Right renal pelvis (tissue), 4 donors: Measurements from ENCODE around the gene HRC. TPM values are rescaled to one million over a fixed set of nuclear protein-coding genes. Genes with fewer than 3 reads are reported as not detected.
"Not testable (repeated sequence)": the region's sequence is repeated elsewhere in the genome, so short reads cannot be mapped to it uniquely, and the experiment has no call there.

ENCODE experiments used
- DNase-seq, 4 donors: peaks; one replicate each; pipeline ENCODE4 v3.0.0-alpha.2; 2013; ENCODE audit warnings: low read depth in 4 of 4, low spot score in 3 of 4, missing footprints in 1 of 4
- polyA plus RNA-seq, 4 donors: library from polyadenylated mRNA; unstranded; fragments of 120-200 nt; gene quantifications; one replicate each; pipeline ENCODE4 v1.2.1, GENCODE V29; 2013; ENCODE audit not compliant: insufficient read length in 4 of 4

Gene HRC, protein sequence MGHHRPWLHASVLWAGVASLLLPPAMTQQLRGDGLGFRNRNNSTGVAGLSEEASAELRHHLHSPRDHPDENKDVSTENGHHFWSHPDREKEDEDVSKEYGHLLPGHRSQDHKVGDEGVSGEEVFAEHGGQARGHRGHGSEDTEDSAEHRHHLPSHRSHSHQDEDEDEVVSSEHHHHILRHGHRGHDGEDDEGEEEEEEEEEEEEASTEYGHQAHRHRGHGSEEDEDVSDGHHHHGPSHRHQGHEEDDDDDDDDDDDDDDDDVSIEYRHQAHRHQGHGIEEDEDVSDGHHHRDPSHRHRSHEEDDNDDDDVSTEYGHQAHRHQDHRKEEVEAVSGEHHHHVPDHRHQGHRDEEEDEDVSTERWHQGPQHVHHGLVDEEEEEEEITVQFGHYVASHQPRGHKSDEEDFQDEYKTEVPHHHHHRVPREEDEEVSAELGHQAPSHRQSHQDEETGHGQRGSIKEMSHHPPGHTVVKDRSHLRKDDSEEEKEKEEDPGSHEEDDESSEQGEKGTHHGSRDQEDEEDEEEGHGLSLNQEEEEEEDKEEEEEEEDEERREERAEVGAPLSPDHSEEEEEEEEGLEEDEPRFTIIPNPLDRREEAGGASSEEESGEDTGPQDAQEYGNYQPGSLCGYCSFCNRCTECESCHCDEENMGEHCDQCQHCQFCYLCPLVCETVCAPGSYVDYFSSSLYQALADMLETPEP
- polyA plus RNA-seq: 10 to 100 TPM; 27.0 to 30.6 (median 29.7) TPM

- no peak for DNase-seq
These were observed at the start of gene HRC for GRCh38 chr19:49155005-49155819. TSS of gene HRC (minus strand) at chr19:49155396. CDS start at chr19:49155237, 159 bp downstream.

DNA sequence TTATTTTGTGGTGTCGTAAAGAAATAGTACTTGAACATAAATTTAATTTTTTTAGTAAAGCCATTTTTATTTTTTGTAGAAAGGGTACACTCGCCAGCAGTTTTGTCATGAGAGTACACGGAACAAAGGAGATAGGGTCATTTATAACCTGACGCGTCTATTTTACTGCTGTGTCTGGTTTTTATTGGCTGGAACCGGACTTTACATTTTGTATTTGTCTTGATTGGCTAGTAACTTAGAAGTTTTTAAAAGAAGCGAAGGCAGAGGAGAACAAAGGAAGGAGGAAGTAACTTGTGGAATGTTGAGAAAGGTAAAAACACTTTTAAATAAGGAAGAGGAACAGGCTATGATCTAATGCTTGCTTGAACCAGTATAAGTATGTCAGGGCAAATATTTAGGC, 45.8 kb upstream of the HRC start:
- no peak for DNase-seq

GRCh38 chr19:49200238-49200862, 45.2 kb upstream of the HRC start:
- no peak for DNase-seq

- DNase-seq: peak in 1 of 4 donors; percentile 38
These were observed 41.5 kb upstream of the HRC start for GRCh38 chr19:49196527-49197240.

DNA sequence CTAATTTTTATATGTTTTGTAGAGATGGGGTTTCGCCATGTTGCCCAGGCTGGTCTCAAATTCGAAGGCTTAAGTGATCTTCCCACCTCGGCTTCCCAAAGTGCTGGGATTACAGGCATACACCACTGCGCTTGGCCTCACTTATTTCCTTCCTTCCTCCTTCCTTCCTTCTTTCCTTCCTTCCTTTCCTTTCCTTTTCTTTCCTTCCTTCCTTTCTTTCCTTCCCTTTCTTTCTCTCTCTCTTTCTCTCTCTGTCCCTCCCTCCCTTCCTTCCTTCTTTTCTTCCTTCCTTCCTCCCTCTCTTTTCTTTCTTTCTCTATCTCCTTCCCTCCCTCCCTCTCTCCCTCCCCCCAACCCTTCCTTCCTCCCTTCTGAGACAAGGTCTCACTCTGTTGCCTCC, 39.2 kb upstream of the HRC start:
- DNase-seq: no peak

- no peak for DNase-seq
These were observed 38.7 kb upstream of the HRC start for GRCh38 chr19:49193822-49194394.

GRCh38 chr19:49190781-49191180, 35.6 kb upstream of the HRC start:
- no peak for DNase-seq

GRCh38 chr19:49189259-49189658, 34.1 kb upstream of the HRC start:
- DNase-seq: no peak

DNA sequence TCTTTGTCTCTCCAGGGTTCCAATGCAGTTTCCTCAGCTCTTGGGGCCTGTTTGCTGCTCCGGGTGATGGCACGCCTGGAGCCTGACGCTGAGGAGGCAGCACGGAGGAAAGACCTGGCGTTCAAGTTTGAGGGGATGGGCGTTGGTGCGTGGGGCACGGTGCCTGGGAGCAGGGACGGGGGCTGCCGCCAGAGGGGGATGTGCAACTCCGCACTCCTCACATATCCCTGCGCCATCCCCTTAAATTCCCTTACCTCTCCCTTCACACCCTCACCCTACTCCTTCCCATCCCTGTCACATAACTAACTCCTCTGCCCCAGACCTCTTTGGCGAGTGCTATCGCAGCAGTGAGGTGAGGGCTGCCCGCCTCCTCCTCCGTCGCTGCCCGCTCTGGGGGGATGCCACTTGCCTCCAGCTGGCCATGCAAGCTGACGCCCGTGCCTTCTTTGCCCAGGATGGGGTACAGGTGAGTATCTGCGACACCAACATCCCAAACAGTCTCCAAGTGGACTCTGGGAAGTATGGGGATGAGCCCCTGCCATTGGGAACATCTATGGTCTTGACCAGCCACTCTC, 33.5 kb upstream of the HRC start:
- no peak for DNase-seq

DNA sequence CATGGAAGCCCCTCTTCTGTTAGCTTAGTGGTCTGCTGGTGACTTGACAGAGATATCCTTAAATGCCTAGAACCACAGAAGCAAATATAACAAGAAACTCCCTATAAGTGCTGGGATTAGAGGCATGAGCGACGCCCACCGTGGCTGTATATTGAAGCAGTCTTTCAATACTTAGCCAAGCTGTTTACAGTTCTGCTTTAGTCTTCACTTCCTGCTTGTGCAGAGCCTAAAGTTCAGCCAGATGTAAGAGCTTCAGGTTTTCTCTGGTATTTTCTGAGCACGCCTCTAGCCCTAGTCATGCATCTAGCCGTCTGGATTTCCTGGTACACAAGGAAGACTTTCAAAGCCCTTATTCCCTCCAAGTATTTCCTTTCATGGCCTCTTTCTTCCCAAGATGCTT, 30.9 kb upstream of the HRC start:
- no peak for DNase-seq

DNA sequence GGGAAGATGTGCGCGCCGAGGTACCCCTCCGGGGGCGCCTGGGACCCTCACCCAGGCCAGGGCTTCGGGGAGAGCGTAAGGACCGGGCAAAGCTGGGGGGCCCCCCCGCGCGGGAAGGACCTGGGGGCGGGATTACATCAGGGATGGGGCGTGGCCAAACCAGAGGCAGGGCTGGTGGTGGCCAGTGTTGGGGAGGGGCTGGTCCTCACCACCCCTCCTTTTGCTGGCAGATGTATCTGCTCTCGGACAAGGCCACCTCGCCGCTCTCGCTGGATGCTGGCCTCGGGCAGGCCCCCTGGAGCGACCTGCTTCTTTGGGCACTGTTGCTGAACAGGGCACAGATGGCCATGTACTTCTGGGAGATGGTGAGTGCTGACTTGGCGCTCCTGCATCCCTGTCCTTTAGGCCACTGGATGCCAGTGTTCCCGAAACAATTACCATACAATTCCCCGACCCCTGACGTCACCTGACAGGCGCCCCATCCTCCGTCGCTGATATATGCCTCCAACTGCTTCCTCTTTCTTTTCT, 27.7 kb upstream of the HRC start:
- DNase-seq: no peak

DNA sequence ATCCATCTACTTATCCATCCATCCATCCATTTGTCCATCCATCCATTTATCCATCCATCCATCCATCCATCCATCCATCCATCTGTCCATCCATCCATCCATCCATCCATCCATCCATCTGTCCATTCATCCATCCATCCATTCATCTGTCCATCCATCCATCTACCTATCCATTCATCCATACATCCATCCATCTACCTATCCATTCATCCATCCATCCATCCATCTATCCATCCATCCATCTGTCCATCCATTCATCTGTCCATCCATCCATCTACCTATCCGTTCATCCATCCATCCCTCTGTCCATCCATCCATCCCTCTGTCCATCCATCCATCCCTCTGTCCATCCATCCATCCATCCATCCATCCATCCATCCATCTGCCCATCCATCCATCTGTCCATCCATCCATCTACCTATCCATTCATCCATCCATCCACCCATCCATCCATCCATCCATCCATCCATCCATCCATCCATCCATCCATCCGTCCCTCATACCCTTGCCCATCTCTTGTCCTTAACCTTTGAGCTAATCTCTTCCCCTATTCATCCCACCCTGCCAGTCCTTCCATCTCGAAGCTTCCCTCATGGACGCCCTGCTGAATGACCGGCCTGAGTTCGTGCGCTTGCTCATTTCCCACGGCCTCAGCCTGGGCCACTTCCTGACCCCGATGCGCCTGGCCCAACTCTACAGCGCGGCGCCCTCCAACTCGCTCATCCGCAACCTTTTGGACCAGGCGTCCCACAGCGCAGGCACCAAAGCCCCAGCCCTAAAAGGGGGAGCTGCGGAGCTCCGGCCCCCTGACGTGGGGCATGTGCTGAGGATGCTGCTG, 27.0 kb upstream of the HRC start:
- not testable (repeated sequence) for DNase-seq

DNA sequence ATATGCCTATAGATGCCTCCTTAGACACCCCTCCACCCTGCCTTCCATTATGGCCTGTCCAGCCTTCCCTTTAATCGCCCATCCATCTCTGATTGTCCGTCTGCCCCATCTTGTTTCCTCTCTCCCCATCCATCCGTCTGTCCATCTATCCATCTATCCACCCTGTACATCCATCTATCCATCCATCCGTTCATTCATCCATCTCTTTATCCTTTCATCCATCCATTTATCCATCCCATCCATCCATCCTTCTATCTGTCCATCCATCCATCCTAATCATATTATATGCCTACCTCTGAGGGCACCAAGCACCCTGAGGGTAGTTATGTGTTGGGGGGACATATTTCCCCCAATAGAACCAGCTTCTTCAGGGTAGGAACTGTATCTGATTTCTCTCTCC, 25.5 kb upstream of the HRC start:
- DNase-seq: no peak

DNA sequence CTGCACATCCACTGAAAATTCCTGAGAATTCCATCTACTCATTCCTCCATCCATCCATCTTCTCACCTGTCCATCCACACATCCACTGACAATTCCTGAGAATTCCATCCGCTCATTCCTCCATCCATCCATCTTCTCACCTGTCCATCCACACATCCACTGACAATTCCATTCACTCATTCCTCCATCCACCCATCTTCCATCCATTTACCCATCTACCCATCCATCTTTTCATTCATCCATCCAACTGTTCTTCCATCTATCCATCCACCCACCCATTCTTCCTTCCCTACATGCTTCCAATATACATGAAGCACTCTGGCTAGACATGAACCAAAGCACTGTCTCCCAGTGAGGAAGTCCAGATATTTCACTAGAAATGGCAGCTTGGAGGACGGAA, 18.0 kb upstream of the HRC start:
- DNase-seq: no peak

DNA sequence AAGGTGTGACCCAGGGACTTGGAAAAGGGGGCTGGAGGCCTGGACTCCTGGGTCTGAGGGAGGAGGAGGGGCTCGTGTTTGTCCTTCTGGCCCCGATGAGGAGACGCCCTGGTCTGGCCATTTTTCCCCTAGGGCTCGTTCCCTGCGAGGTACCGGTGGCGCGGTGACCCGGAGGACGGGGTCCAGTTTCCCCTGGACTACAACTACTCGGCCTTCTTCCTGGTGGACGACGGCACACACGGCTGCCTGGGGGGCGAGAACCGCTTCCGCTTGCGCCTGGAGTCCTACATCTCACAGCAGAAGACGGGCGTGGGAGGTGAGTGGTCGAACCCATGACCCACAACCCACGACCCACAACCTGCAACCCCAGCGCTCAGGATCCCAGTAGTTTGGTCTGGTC, 13.2 kb upstream of the HRC start:
- DNase-seq: no peak

- DNase-seq: no peak
These were observed 12.7 kb upstream of the HRC start for GRCh38 chr19:49167857-49168409.

DNA sequence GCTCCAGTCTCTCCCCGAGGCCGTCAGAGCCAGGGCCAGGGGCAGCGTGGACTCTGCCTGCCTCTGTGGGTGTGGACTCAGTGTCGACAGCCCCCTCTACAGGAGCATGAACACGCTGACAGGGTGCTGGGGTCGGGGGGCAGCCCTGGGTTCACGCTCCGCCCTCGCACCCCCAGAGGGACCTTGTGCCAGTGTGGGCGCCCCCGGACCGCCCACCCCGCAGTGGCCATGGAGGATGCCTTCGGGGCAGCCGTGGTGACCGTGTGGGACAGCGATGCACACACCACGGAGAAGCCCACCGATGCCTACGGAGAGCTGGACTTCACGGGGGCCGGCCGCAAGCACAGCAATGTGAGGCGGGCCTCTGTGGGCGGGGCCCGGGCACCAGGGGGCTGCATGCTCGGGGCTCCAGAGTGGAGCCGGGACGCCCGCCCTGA, 10.7 kb upstream of the HRC start:
- no peak for DNase-seq
